NCI-H1417 treated with DMSO at 0.1 percent for 48 hours (cell line): ENCODE data around the gene KCNH1.
"Not testable (repeated sequence)": the region's sequence is repeated elsewhere in the genome, so short reads cannot be mapped to it uniquely, and the experiment has no call there.

Experiments used
- DNase-seq: peaks from one replicate; lab custom pipeline; 2025; lab: John Stamatoyannopoulos, UW

Gene KCNH1

DNA sequence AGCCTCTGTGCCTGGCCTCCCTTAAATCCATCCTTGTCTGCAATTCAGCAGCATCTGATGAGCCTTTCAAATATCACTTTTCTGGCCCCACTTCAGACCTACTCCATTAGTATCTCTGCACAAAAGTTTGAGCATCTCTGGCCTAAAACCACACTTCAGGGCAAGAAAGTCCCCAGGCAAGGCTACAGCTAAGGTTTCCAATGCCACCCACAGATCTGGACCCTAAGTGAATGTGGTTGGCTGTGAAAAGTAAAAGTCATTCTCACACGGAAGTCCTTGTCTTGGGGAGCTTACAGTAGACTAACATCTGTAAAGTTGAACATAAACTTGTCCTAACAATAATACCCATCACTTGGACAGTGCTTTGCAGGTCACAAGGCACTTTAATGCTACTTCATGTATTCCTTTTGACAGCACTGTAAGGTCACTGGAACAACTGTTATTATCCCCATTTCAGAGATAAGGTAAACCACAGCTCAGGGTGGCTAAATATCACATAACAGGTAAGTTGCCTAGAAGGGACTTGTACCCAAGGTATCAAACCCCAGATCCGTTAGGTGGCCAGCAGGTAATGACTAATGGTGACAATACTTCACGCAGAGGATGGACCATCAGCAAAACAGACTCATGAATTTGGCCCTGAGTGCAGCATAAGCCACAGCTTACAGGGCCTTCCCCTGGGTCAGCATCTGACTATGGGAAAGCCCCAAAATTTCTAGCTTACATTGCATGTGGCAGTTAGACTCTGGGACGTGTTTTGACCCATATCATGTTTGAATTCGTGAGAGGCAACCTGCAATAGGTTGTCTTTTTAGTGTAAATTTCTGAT lies 449.3 kb downstream of the KCNH1 start:
- DNase-seq: no peak

DNA sequence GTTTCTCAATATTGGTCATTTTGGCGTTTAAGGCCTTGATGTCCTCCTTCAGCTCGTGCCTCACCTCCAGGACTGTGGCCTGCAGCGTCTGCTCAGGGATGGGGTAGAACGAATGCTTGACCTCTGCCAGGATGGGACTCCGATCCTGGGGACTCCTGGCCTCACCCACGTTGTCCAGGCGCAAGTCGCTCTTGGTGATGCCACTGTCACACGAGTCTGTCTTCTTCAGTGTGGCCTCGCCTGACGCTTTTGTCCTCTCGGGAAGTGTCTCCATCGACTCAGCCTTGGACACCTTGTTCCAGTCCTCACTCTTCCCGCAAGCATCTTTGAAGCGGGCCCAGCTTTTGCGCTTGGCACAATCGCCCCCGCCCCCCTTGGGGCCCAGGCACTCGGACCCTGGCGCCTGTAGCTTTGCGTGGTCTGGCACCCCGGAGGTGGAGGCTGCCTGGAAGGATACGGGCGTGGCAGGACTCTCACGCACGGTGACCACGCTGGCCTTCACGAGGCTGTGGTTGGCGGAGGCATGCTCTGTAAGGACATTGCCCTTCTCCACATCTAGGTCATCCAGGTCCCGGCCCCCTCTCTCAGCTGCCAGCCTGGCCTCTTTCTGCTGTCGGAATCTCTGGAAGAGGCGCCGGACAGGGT lies 450.4 kb downstream of the KCNH1 start:
- DNase-seq: no peak

DNA sequence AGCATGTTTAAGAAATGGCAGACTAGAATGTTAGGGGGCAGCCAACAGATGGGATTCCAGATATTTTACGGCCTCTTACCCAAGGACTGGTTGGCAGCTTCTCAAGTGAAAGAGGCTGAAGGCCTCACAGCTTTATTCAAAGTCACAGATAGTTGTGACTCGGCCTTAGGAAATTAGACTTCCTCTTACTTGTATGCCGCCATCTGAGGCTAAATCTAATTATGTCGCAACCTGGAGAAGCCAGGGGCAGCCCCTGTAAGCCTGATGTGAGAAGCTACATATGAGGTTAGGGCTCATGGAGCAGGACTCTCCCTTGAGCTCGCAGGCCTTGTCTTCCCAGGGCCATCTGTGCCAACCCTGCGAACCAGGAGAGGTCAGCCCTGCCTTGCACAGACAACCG lies 452.8 kb downstream of the KCNH1 start:
- no peak for DNase-seq

DNA sequence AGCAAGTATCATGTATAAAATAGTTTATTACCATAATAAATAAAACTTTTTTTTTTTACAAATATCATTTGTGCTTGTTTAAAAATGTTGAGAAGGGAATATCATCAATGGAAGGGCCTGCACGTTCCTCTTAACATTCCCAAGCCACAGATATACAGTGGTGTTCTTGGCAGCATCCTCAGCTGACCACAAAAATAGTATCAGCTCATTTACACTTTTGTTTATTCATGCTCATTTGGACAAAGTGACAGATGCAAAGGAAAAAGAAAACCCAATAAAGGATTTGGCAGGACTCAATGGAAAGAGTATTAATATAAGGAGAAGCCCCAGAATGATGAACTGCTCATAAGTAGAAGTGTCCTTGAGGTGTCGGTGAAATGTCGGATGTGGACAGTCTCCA lies 455.6 kb downstream of the KCNH1 start:
- no peak for DNase-seq

DNA sequence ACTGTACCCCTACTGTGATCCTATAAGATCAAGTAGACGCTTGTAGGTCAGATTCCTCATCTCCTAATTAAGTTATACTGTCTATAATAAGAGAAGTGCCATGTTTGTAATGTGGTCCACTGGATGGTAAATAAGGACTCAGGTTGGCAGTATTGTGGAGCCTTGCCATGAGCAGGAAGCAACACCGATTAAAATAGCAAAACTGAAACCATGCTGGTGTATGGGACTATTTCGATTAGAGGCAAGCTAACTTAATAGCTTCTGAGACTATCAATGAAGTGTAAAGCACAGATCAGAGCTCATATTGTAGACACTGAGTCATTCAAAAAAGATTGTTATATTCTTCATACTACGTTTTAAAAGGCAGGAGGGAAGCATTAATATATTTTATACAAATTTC lies 456.4 kb downstream of the KCNH1 start:
- DNase-seq: no peak

DNA sequence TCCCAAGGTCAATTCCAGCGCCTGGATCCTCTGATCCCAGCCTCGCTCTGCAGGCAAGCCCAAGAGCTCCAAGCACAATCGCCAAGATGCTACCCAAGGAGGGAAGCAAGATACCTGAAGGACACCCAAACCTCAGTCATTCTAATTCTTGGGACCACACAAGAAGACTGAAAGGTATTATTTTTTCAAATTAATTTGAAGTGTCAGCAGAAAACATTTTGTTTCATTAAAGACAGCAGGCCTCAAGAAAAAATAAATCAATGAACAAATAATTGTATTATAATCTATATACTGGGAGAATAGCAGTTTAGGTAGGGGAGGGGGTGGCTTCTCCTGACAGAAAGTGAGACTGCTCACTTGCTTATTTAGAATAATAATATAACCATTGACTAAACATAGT lies 457.4 kb downstream of the KCNH1 start:
- DNase-seq: no peak

DNA sequence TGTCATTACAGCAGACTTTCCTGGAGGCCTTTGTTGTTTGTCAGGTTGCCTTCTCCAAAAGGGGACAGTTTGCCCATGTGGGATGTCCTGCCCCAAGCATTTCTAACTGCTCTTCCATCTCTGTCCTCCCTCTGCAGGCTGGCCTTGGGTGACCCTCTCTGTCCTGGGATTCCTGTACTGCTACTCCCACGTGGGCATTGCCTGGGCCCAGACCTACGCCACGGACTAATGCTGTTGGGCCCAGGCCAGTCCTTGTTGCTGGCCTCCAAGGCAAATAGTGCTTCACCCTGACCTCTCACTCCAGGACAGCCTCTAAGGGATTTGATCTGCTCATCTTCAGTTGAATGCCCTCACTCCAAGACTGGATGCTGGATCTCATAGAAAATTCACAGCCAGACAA lies 459.8 kb downstream of the KCNH1 start:
- no peak for DNase-seq

DNA sequence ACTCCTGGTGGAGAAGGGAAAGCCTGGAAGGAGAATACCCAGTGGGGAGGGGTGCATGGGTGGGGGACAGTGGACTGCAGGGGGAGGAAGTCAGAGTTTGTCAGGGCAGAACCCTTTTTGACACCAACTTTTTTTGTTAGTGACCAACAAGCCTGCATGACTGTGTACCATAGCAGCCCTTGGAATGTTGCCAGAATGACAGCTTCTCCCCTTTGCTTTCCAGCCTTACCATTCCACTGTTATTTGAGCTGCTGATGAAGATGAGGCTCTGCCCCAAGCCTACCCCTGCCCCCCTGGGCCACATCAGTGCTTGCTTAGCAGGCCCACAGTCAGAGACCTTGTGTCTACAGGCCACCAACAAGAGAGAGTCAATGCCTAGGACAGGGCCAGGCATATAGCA lies 464.0 kb downstream of the KCNH1 start:
- no peak for DNase-seq

DNA sequence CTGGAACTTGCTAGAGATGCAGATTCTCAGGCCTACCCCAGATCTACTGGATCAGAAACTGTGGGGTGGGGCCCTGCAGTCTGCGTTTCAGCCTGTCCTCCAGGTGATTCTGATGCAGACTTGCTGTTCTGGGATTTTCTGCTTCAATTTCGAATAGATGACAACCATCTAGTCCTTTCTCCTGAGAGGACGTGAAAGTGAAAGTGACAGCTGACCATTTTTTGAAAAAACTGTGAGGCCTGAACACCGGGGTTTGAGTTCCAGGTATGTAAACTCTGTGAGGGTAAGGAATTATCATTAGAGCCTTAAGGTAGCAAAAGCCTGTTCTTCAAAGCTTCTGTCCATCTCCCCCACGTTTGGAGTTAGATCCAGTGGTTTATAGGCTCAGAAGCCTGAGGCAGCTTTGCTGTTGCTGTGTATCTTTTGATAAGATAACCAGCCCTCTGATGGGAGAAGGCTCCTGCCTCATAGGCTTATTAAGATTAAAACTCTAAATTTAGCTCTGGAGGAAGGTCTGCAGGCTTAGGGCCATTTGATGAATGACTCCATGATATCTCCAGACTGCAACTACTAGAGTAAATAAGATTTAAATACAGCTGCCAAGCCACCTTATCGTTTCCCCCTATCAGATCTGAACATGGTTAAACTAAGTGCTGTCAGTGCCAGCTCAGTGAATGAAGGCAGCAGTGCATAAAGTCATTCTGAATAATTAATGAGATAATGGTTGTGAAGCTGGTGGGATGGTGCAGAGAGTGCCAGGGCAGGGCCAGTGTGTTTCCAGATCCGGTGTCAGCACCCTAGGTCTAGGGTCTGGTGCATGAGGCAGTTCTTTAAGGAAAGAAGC lies 470.0 kb downstream of the KCNH1 start:
- peak; percentile 8 for DNase-seq

DNA sequence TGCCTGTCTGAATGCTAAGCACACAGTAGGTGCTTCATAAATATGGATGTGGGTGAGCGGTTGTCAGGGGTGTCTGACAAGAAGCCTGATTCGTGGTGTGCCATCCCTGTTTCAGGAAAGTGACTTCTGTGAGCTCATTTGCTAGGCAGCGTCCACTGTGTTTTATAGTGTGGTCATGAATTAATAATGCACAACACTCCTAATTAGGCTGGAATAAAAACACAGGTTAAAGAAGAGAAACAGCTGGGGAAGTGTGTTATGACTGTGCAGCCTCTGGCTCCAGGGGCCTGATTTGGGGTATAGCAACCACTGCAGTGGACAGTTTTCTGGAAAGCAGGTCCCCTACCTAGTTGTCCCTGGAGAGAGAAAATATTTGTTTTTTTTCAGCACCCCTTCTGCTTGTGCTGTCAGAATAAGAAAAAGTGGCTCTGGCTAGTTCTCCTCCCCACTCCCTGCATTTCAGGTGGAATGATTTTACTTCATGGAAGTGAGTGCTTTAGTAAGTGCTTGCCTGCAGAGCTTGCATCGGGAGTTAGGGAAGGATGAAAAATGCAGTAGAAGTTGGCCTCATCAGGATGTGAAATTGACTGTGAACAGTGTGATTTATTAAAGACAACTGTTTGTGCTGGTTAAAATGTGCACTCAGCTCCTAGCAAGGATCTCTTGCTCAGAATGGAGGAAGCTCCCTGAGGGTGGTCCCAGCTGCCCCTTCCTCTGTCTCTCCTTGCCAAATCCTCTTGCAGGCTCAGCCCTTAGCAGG lies 471.5 kb downstream of the KCNH1 start:
- DNase-seq: no peak

DNA sequence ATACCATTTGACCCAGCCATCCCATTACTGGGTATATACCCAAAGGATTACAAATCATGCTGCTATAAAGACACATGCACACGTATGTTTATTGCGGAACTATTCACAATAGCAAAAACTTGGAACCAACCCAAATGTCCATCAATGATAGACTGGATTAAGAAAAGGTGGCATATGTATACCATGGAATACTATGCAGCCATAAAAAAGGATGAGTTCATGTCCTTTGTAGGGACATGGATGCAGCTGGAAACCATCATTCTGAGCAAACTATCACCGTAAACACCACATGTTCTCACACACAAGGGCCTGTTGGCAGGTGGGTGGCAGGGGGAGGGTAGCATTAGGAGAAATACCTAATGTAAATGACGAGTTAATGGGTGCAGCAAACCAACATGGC lies 472.4 kb downstream of the KCNH1 start:
- DNase-seq: not testable (repeated sequence)

DNA sequence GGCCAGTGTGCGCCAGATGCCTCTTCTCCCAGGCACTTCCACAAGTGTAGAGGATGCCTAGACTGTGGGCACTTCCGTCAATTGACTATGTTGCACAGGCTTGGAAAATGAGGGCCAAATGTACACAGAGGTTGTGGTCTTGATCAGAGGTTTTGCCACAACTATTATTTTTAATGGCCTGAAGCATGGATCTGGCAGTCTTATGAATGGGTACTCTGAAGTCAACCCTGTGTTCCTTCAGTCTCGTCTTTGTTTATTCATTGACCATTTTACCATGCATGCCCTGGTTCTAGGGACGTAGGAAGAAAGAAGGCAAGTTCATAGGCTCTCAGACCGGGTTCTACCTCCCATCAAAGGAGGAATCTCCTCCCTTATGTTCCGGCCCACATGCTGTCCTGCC lies 476.1 kb downstream of the KCNH1 start:
- no peak for DNase-seq

DNA sequence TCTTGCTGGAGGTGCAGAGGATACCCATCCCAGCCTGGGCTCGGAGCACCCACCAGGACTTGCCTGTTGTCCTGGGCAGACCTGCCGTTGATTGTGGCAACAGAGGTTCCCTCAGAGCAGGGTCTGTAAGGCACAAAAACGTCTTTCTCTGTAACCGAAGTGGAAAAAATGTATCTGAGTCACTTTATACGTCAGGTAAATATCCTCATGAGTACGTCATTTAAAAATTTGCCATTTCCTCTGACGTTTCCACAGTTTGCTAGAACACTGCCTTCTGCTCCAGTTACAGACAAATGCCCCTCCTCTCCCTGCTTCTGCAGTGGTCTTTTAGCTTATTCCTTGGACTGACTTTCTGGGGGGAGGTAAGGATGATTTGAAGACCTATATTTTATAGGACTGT lies 478.4 kb downstream of the KCNH1 start:
- DNase-seq: no peak

DNA sequence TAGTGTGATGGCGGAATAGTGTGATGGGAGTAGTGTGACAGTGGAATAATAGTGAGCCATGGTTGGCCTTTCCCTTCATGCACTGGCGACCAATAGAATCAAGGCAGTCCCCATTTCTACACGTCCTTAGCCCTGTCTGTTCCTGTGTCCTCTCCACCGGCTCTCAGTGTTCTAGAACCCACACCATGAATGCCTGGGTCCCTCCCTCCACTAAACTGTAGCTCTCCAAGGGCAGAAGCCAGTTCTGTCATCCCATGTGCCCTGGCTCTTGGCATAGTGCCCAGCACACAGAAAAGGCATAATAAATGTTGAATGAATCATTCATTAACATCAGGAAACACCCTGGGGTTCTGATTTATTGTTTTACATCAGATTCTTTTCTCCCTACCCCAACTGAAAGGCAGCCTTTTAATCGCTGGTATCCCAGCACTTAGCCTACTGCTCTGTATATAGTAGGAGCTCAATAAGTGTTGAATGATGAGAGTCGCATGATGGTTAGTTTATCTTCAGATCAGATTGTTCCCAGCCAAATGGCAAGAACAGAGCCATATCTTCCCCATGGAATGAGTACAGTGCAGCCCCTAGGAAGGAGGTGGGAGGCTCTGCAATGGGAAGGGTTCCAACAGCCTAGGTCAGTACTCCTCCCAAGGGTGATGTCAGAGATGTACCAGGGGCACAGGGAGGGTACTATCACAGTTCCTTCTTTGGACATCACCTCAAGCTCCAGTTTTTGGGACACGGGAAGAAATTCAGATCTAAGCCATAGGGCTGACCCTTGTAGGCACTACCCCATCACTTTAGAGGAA lies 479.6 kb downstream of the KCNH1 start:
- DNase-seq: no peak

DNA sequence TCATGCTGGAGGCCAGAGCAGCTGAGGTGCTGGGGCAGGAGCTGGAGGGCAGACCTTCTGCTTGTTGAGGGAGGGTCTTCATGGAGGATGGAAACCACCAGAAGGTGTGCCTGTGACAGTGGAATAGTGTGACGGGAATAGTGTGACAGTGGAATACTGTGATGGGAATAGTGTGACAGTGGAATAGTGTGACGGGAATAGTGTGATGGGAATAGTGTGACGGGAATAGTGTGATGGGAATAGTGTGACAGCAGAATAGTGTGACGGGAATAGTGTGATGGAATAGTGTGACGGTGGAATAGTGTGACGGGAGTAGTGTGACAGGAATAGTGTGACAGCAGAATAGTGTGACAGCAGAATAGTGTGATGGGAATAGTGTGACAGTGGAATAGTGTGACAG lies 480.2 kb downstream of the KCNH1 start:
- no peak for DNase-seq

DNA sequence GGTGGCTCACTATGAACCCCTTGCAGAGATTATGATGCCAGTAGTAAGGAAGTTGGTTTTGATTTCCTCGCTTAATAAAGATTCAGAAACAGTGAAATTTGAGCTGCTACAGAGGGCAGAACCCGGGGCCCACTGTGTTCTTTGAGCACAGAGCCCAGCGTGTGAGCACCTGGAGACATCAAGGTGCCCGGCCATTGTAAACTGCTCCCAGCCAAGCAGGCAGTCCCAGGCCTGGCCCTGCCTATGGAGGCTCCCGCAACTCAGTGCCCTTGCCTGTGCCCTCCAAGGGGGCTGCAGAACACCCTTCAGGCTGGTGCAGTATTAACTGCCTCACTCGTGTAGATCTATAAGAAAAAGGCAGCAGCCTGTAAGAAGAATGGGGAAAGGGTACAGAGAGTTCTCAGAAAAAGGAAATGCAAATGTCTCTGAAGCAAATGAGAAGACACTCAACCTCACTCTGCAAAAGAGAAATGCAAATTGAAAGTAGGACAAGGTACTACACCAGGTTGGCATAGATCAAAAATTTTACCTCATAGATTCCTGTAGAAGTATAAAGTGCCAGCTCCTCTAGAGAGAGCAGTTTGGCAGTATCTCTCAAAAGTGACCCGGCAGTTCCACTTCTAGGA lies 481.5 kb downstream of the KCNH1 start:
- DNase-seq: no peak

DNA sequence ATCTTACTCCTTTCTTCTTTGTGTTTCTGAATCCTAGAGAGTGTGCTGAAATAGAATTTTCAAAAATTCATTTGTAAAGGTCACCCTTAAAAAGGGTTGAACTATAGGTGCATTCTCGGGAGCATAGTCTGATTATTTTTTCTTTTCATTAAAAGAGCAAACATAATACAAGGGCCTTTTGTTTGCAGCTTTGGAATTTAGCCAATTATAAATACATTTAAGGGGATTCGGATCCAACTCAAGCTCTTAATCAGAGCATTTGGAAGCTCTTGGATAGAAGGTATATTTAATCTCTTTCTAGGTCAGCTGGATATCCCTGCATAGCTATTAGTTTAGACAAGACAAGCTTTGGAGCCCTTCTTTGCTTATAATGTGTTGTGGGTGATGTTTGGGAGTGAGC lies 483.5 kb downstream of the KCNH1 start:
- DNase-seq: no peak

DNA sequence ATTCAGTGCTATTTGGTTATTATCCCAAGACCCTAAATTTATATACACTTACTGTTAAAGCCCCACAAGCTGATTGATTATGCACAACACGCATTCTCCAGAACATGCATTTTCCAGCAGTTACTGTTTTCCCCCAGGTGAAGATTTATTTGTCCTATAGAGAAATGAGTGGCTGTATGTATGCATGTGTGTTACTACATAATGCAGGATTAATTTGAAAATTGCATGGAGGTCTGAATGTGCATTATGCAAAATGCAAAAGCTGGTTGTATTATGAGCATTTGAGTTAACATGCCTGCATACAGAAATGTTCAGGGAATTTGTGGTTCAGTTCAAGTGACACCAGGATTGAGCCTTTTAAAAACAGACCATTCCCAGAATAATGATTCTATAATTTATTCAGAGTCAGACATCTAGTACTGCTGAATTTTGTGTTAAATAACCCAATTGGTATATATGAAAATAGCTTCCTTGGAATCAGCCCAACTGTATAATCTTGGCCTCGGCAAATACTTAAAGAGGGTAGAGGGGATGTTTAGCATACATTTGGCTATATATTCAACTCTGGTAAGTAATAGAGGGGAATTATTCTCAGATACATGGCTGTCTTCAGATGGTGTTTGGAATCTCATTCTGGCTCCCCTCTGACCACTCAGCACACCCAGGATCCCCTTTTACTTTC lies 485.2 kb downstream of the KCNH1 start:
- no peak for DNase-seq

DNA sequence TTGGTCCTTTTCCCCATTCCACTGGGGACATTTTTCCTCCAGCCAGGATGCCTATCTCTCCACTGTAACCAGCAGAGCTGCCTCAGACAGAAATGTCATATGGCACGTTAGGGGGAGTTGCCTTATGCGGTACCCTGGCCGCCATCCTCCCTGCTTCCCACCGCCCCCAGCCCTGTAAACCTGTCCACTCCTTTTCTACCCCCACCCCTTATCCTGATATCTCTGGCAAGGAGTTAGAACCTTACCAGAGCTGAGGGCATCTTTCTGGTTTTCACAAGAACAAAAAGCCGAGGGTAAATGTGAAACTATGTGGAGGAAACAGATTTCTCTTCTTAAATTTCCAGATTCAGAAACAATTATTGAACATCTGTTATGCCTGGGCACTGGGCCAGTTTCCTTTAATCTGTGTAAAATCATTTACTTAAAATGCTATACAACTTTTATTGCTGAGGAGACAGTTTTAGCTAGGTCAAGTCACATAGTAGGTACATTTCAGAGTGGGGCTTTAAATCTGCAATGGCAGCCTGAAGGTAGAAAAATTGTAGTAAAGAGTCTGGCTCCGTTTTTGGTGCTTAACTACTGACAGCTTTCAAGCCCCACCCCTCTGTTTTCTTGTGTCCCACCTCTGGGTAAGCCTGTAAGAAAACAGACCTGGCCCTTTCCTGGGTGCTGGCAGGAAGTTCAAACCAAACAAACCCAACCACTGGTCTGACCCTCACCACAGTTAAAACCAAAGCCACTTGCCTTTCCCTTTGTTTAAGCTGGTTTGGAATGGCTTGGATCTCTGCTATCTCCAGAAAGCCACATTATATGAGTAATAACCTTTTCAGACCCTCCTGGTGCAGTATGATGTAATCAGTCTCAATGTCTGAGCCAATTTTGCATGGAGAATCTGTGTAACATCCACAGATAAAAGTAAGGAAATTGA lies 486.3 kb downstream of the KCNH1 start:
- no peak for DNase-seq
